Endothelial cell of umbilical vein (primary cell): ENCODE measurements around the gene SH3PXD2A. TPM values are rescaled to one million over a fixed set of nuclear protein-coding genes. Genes with fewer than 3 reads are reported as not detected.

Experiments
- BruUV-seq: library from RNA; stranded (reverse); fragments of 400-500 nt; replicated peaks from 2 replicates; lab custom pipeline; 2021; lab: Mats Ljungman, UMichigan
- CTCF ChIA-PET: fragments of 300-600, 350-600 bp; sonication (Branson Sonifier 250); formaldehyde crosslinking; loops from one replicate; lab custom pipeline; 2021; ENCODE audit warnings: antibody characterized with exemption, inconsistent platforms; lab: Charles Lee
- POLR2A ChIA-PET: fragments of 300-600, 350-600 bp; sonication (Branson Sonifier 250); formaldehyde crosslinking; loops from one replicate; lab custom pipeline; 2021; ENCODE audit warnings: antibody characterized with exemption, inconsistent platforms; lab: Charles Lee
- DNase-seq: peaks from one replicate; pipeline ENCODE4 v3.0.0-alpha.2; 2011; ENCODE audit warnings: low read depth, low spot score
- FAIRE-seq: peaks from 2 replicates; lab custom pipeline; 2011; peaks lifted over from hg19 to GRCh38; lab: Jason Lieb, UNC
- H2AFZ ChIP-seq: 2 replicates; pipeline ENCODE4 v1.6.0; 2012; ENCODE audit warnings: low read depth, low read length, control low read depth, inconsistent platforms
- H3K27ac ChIP-seq: 2 replicates; pipeline ENCODE4 v1.5.1; 2011; ENCODE audit warnings: low read depth, mild to moderate bottlenecking, control low read depth, low read length, moderate library complexity; ENCODE audit not compliant: insufficient read depth
- H3K27me3 ChIP-seq, 2 experiments: 2 replicates each; pipeline versions ENCODE4 v1.6.0 to v1.6.1; 2011; ENCODE audit warnings: low read length in 2 of 2, mixed read lengths in 1 of 2; ENCODE audit not compliant: control insufficient read depth in 2 of 2, insufficient read depth in 2 of 2
- H3K36me3 ChIP-seq, 2 experiments: 2 replicates in 1 of 2; 3 replicates in 1 of 2; pipeline ENCODE4 v1.5.1; 2011; ENCODE audit warnings: low read length in 2 of 2, mild to moderate bottlenecking in 1 of 2, moderate library complexity in 1 of 2; ENCODE audit not compliant: control insufficient read depth in 2 of 2, insufficient read depth in 2 of 2; ENCODE audit errors: extremely low read depth in 1 of 2
- H3K4me1 ChIP-seq: 3 replicates; pipeline ENCODE4 v1.5.1; 2011; ENCODE audit warnings: mild to moderate bottlenecking, low read length; ENCODE audit not compliant: control insufficient read depth, insufficient read depth; ENCODE audit errors: extremely low read depth
- H3K4me2 ChIP-seq: 2 replicates; pipeline ENCODE4 v1.6.1; 2011; ENCODE audit warnings: low read length, control low read depth, mixed read lengths; ENCODE audit not compliant: insufficient read depth
- H3K4me3 ChIP-seq, 3 experiments: fragments of 200-600 bp in 1 of 3; sonication (generic), shearing (Covaris generic) in 1 of 3; replicated peaks in 1 of 3; 2 replicates each; pipeline ENCODE4 v1.5.1; 2011 to 2016; ENCODE audit warnings: control low read depth in 3 of 3, low read length in 3 of 3, mild to moderate bottlenecking in 2 of 3, inconsistent platforms in 1 of 3, low read depth in 1 of 3, moderate library complexity in 1 of 3; ENCODE audit not compliant: insufficient read depth in 1 of 3
- H3K79me2 ChIP-seq: 2 replicates; pipeline ENCODE4 v1.6.0; 2012; ENCODE audit warnings: low read length, inconsistent platforms; ENCODE audit not compliant: control insufficient read depth, insufficient read depth
- H3K9ac ChIP-seq: replicated peaks from 2 replicates; pipeline ENCODE3; 2011; ENCODE audit warnings: low read length, control low read depth; ENCODE audit not compliant: insufficient read depth; ENCODE audit errors: extremely low read depth
- H3K9me1 ChIP-seq: replicated peaks from 3 replicates; pipeline ENCODE4 v1.6.0; 2011; ENCODE audit warnings: mild to moderate bottlenecking, low read length; ENCODE audit not compliant: control insufficient read depth, insufficient read depth; ENCODE audit errors: extremely low read depth
- H3K9me3 ChIP-seq: replicated peaks from 2 replicates; pipeline ENCODE4 v1.5.1; 2012; ENCODE audit warnings: low read length, inconsistent platforms; ENCODE audit not compliant: control insufficient read depth, insufficient read depth
- H4K20me1 ChIP-seq: replicated peaks from 2 replicates; pipeline ENCODE3; 2011; ENCODE audit warnings: mild to moderate bottlenecking, low read length; ENCODE audit not compliant: control insufficient read depth, insufficient read depth; ENCODE audit errors: extremely low read depth
- CTCF ChIP-seq, 2 donors: IDR thresholded peaks; 1 replicate in 1 of 2; 2 replicates in 1 of 2; pipeline ENCODE4 v1.5.1; 2011; ENCODE audit warnings: low read length in 2 of 2, mild to moderate bottlenecking in 2 of 2, moderate library complexity in 2 of 2, control low read depth in 1 of 2, inconsistent platforms in 1 of 2, low read depth in 1 of 2; ENCODE audit not compliant: insufficient read depth in 1 of 2; ENCODE audit errors: extremely low read depth in 1 of 2
- EZH2 ChIP-seq: IDR thresholded peaks from 2 replicates; pipeline ENCODE4 v1.6.1; 2012; ENCODE audit warnings: borderline replicate concordance, low read depth, mild to moderate bottlenecking, moderate library complexity, low read length, inconsistent platforms; ENCODE audit not compliant: severe bottlenecking
- FOS ChIP-seq: IDR thresholded peaks from 2 replicates; pipeline ENCODE4 v1.6.1; 2011; ENCODE audit warnings: mild to moderate bottlenecking, low read length, moderate library complexity, borderline replicate concordance; ENCODE audit not compliant: insufficient read depth
- GATA2 ChIP-seq: IDR thresholded peaks from 2 replicates; pipeline ENCODE4 v1.7.0; 2011; ENCODE audit warnings: low read depth, mild to moderate bottlenecking, moderate library complexity, mixed read lengths, low read length; ENCODE audit not compliant: insufficient read length, insufficient read depth
- JUN ChIP-seq: IDR thresholded peaks from 2 replicates; pipeline ENCODE4 v1.6.1; 2011; ENCODE audit warnings: borderline replicate concordance, low read depth; ENCODE audit not compliant: insufficient read length, insufficient read depth
- MAX ChIP-seq: IDR thresholded peaks from 2 replicates; pipeline ENCODE4 v1.6.1; 2011; ENCODE audit not compliant: insufficient read depth, insufficient read length
- MYC ChIP-seq: IDR thresholded peaks from one replicate; pipeline ENCODE4 v1.6.1; 2011; ENCODE audit warnings: mild to moderate bottlenecking, low read depth, low read length
- POLR2A ChIP-seq: IDR thresholded peaks from 2 replicates; pipeline ENCODE4 v1.6.1; 2012; ENCODE audit warnings: low read depth, mild to moderate bottlenecking, control low read depth, low read length
- POLR2AphosphoS5 ChIP-seq: IDR thresholded peaks from 2 replicates; pipeline ENCODE4 v1.6.1; 2012; ENCODE audit warnings: low read depth, mild to moderate bottlenecking, control low read depth, low read length, moderate library complexity; ENCODE audit not compliant: insufficient read depth
- dilution Hi-C: fragments of 300-500 bp; cut with MboI; formaldehyde crosslinking; loops from one replicate; pipeline ENCODE4 v1.15.0; 2019; ENCODE audit warnings: low sequenced_read_pairs; ENCODE audit not compliant: extremely low pct_ligation_motif_present
- intact Hi-C: fragments of 100-400 bp; cut with micrococcal nuclease; formaldehyde crosslinking; loops from one replicate; pipeline ENCODE4 v1.10.0; 2022
- polyA plus RNA-seq, 4 experiments: library from polyadenylated mRNA; depleted of rRNA in 3 of 4; stranded (reverse) in 3 of 4; unstranded in 1 of 4; fragments of >200 nt; gene quantifications; 2 replicates each; pipeline versions ENCODE4 v1.2.1 to v1.2.3, GENCODE V29; 2011 to 2012; ENCODE audit warnings: missing spikeins in 1 of 4
- total RNA-seq: library from RNA; stranded (reverse); gene quantifications from 2 replicates; pipeline ENCODE4 v1.2.3, GENCODE V29; 2021

Gene SH3PXD2A
- total and polyA plus RNA-seq, 2 donors (not counting 3 experiments of a cell fraction or from before 2014, with no cell fraction given) = 1.4 to 5.1 TPM

GRCh38 chr10:103651783-103652476 is 203.4 kb downstream of the SH3PXD2A start:
- H2AFZ ChIP-seq = no peak overlapping the region
- no peaks in the 10 kb centered on the region for H4K20me1 ChIP-seq
- H3K9me1 ChIP-seq = no peaks in the 10 kb centered on the region
- intact Hi-C loops = no loop called here
- ChIA-PET POLR2A (no interaction called here), CTCF (interaction anchor here (0.9 to 1.2 kb wide), 2 partner anchors 14 to 34 kb away, joined by 3 to 5 read pairs; no protein-coding TSS in a partner anchor)
- no peak overlapping the region for H3K9ac ChIP-seq
- no peak for DNase-seq
- H3K27me3 ChIP-seq = no peaks in the 10 kb centered on the region
- no peak overlapping the region for H3K27ac ChIP-seq
- TF ChIP-seq EZH2 (no peak), GATA2 (no peak), FOS (no peak), MAX (no peak)
- H3K4me2 ChIP-seq = no peak overlapping the region
- dilution Hi-C loops = no loop called here
- no TSS peak for BruUV-seq
- no peaks in the 10 kb centered on the region for H3K36me3 ChIP-seq
- H3K4me1 ChIP-seq = no peaks in the 10 kb centered on the region
- no peaks in the 10 kb centered on the region for H3K9me3 ChIP-seq
- no peak for FAIRE-seq
- H3K79me2 ChIP-seq = no peaks in the 10 kb centered on the region
- no peak overlapping the region for H3K4me3 ChIP-seq

- ChIA-PET CTCF (interaction anchor here (0.7 to 0.9 kb wide), 2 partner anchors 15 to 35 kb away, joined by 3 to 4 read pairs; no protein-coding TSS in a partner anchor), POLR2A (no interaction called here)
- Histone ChIP-seq H3K27me3 (no peaks in the 10 kb centered on the region), H2AFZ (no peak overlapping the region), H3K9ac (no peak overlapping the region), H3K4me3 (no peak overlapping the region), H3K79me2 (no peaks in the 10 kb centered on the region), H4K20me1 (no peaks in the 10 kb centered on the region), H3K9me1 (no peaks in the 10 kb centered on the region), H3K4me1 (no peaks in the 10 kb centered on the region), H3K4me2 (no peak overlapping the region), H3K27ac (no peak overlapping the region), H3K36me3 (no peaks in the 10 kb centered on the region), H3K9me3 (no peaks in the 10 kb centered on the region)
- dilution Hi-C loops (no loop called here), intact Hi-C loops (no loop called here)
- no TSS peak for BruUV-seq
- FAIRE-seq (no peak), DNase-seq (no peak)
- TF ChIP-seq CTCF (IDR thresholded peaks at IDR 0.05; ENCODE audit: extremely low read depth in 1 of 2, insufficient read depth in 1 of 2, low read depth in 1 of 2, low read length in 2 of 2) = no peak
- TF ChIP-seq MYC = no peak
- no peak for TF ChIP-seq MAX
- TF ChIP-seq POLR2AphosphoS5 = no peak
- no peak for TF ChIP-seq POLR2A
- no peak for TF ChIP-seq JUN
These were observed 204.0 kb downstream of the SH3PXD2A start for GRCh38 chr10:103651333-103651732.
